Measurements from ENCODE around the gene ABCC1. TPM values are rescaled to one million over a fixed set of nuclear protein-coding genes. Genes with fewer than 3 reads are reported as not detected.
"Not testable (repeated sequence)": the region's sequence is repeated elsewhere in the genome, so short reads cannot be mapped to it uniquely, and the experiment has no call there.

ABCC1 gene
- total RNA-seq, 1 donor from 2014 or later: 16.6 TPM

GRCh38 chr16:15963307-15963910 is 14.0 kb downstream of the ABCC1 start:
- DNase-seq (ENCODE audit: low spot score): no peak
- intact Hi-C loops (cut with DNase I): no loop called here

DNA sequence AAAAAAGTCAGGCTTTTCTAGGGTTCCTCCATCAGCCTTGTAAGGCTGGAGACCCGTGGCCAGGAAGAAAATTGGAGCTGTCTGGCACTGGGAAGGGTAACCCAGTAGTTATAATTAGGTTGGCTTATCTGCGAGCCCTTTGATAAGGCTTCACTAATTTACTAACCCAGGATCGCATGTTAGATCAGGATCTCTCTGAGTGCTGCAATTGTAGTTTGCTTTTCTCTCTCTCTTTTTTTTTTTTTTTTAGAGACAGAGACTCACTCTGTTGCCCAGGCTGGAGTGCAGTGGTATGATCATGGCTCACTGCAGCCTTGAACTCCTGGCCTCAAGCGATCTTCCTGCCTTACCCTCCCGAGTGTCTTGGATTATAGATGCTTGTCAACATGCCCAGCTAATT is 17.0 kb downstream of the ABCC1 start:
- intact Hi-C loops (cut with DNase I): no loop called here

GRCh38 chr16:15966836-15967546 is 17.6 kb downstream of the ABCC1 start:
- intact Hi-C loops (cut with DNase I): no loop called here
- no peak for DNase-seq (ENCODE audit: low spot score)

More for the DNA sequence above, 17.0 kb downstream of the ABCC1 start:
- no peak for DNase-seq (ENCODE audit: low spot score)

- intact Hi-C loops (cut with DNase I): no loop called here
- DNase-seq (ENCODE audit: low spot score): no peak
These were observed 18.4 kb downstream of the ABCC1 start for GRCh38 chr16:15967655-15968315.

DNA sequence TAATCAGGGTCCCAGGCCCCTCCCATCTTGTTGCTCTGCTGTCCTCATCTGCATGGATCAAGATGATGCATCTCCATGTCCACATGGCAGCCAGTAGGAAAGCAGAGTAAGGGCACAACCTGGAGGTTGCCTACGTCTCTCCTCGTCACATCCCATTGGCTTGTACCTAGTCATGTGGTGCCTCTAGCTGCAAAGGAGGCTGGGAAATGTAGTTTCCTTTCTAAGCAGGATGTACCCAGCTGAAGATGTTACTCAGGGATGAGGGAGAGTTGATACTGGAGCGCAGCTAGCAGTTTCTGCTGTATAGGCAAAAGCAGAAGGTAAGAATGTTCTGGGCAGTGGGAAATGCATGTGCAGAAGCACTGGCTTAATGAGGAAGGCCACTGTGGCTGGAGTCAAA is 20.8 kb downstream of the ABCC1 start:
- DNase-seq (ENCODE audit: low spot score): no peak
- intact Hi-C loops (cut with DNase I): no loop called here

GRCh38 chr16:15970743-15971439 is 21.5 kb downstream of the ABCC1 start:
- intact Hi-C loops (cut with DNase I): no loop called here
- DNase-seq (ENCODE audit: low spot score): no peak

DNA sequence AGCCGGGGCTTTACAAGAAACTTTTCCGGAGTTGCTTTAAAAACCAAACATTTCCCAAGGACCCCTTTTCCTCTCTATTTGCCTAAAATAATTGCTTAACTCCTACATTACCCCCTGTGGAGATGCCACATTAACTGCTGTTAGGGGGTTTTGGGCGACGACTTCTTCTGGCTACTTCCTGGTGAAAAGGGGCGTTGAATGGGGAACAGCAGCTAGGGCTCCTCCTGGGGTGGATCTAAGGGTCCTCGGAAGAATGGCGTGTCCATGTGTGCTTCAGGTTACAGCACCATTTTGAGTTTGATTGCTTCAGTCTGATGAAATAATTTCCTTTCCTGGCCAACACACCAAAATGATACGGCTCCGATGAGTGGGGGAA is 22.0 kb downstream of the ABCC1 start:
- intact Hi-C loops (cut with DNase I): no loop called here
- DNase-seq (ENCODE audit: low spot score): no peak

- no peak for DNase-seq (ENCODE audit: low spot score)
- intact Hi-C loops (cut with DNase I): no loop called here
These were observed 22.8 kb downstream of the ABCC1 start for GRCh38 chr16:15972046-15972868.

GRCh38 chr16:15973421-15973820 is 24.0 kb downstream of the ABCC1 start:
- intact Hi-C loops (cut with DNase I): no loop called here
- no peak for DNase-seq (ENCODE audit: low spot score)

DNA sequence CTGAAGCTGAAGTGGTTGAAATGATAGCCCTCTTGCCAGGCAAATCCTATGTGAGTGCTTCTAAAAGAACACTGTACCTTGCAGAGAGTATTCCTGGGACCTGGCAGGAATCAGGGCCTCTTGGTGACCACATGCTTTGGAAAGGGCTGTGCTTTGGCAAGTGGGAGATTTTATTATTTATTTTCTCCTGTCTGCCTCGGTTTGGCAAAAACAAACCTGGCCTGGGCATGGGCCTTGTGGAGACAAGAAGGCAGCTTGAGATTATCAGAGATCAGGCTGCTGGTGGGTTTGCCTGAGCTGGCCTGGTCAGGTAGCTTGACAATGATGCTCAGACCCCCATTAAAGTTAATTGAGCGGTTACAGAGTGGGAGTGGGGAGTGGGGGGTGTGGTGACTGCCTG is 24.6 kb downstream of the ABCC1 start:
- no peak for DNase-seq (ENCODE audit: low spot score)
- intact Hi-C loops (cut with DNase I): no loop called here

- intact Hi-C loops (cut with DNase I): no loop called here
- DNase-seq (ENCODE audit: low spot score): no peak
These were observed 25.8 kb downstream of the ABCC1 start for GRCh38 chr16:15975172-15975571.

DNA sequence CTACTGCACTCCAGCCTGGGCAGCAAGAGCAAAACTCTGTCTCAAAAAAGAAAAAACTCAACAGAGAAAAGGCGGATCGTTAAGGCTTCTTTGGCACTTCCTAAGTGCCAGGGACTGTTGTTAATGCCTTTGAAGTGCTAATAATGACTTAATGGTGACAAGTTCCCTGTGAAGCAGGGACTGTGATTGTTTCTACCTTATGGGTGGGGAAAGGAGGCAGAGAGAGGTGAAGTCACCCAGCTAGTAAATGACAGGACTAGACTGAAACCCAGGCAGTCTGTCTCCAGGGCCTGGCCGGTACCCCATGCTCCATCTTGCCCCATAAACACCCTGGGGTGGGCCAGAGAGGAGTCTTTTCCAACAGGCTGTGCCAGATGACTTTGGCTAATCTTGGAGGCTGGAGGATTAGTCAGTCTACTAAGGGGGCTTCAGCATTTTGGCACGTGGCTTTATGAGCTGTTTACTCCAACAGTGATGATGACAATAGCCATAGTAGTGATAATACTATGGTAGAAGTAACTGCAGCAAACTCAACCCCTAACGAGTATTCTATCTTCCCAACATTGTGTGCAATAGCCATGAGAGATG is 26.9 kb downstream of the ABCC1 start:
- no peak for DNase-seq (ENCODE audit: low spot score)
- intact Hi-C loops (cut with DNase I): no loop called here

DNA sequence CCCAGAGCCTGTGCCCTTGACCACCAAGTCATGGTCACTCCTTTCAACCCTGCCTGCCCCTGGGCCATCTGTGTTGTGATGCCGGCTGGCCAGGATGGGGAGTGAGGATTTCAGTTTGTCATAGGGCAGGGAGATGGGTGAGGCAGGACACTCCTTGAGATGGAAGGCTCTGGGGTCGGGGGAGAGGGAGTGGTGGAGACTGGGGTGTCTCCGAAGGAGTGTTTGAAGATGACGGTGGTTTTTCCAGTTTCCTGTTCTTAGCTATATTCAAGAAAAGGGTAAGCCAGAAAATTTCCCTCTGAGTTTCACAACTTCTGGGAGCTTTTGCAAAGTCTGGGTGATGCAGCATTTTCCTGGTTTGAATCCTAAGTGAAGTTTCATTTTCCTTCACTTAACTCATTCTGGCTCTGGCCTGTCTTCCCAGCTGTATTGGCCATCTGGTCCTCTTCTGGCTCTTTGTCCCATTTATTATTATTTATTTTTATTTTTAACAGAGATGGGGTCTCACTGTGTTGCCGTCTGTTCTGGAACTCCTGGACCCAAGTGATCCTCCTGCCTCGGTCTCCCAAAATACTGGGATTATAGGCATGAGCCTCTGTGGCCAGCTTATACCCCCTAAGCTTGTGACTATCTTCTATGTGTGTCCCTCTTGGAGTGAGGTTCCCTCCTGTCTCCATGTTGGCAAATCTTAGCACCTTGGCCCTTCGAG is 27.7 kb downstream of the ABCC1 start:
- no peak for DNase-seq (ENCODE audit: low spot score)
- intact Hi-C loops (cut with DNase I): no loop called here

GRCh38 chr16:15979801-15980200 is 30.4 kb downstream of the ABCC1 start:
- intact Hi-C loops (cut with DNase I): no loop called here

GRCh38 chr16:15980329-15980728 is 30.9 kb downstream of the ABCC1 start:
- DNase-seq (ENCODE audit: low spot score): no peak
- intact Hi-C loops (cut with DNase I): no loop called here

More at GRCh38 chr16:15979801-15980200, 30.4 kb downstream of the ABCC1 start:
- DNase-seq (ENCODE audit: low spot score): no peak

- intact Hi-C loops (cut with DNase I): no loop called here
- no peak for DNase-seq (ENCODE audit: low spot score)
These were observed 32.0 kb downstream of the ABCC1 start for GRCh38 chr16:15981382-15981781.

DNA sequence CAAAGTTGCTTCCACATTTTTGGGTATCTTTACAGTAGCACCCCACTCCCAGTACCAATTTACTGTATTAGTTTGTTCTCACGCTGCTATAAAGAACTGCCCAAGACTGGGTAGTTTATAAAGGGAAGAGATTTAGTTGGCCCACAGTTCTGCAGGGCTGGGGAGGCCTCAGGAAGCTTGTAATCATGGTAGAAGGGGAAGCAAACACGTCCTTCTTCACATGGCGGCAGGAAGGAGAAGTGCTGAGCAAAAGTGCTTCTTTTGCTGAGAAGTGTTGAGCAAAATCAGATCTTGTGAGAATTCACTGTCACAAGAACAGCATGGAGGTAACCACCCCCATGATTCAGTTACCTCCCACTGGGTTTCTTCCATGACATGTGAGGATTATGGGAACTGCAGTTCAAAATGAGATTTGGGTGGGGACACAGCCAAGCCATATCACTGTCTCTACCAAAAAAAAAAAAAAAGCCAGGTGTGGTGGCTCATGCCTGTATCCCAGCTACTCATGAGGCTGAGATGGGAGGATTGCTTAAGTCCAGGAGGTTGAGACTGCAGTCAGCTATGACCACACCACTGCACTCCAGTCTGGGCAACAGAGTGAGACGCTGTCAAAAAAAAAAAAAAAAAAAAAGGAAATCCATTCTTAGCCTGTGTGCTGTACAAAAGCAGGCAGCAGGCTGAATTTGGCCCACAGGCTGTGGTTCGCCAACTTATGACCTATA is 32.9 kb downstream of the ABCC1 start:
- intact Hi-C loops (cut with DNase I); DNase-seq (ENCODE audit: low spot score): not testable (repeated sequence)

- no peak for DNase-seq (ENCODE audit: low spot score)
These were observed 34.5 kb downstream of the ABCC1 start for GRCh38 chr16:15983898-15984297.

More at GRCh38 chr16:15983898-15984297, 34.5 kb downstream of the ABCC1 start:
- intact Hi-C loops (cut with DNase I): no loop called here

All from cardiac septum (tissue), 1 donor.